ENCODE measurements around the gene CALML6.

Gene CALML6, protein sequence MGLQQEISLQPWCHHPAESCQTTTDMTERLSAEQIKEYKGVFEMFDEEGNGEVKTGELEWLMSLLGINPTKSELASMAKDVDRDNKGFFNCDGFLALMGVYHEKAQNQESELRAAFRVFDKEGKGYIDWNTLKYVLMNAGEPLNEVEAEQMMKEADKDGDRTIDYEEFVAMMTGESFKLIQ

DNA sequence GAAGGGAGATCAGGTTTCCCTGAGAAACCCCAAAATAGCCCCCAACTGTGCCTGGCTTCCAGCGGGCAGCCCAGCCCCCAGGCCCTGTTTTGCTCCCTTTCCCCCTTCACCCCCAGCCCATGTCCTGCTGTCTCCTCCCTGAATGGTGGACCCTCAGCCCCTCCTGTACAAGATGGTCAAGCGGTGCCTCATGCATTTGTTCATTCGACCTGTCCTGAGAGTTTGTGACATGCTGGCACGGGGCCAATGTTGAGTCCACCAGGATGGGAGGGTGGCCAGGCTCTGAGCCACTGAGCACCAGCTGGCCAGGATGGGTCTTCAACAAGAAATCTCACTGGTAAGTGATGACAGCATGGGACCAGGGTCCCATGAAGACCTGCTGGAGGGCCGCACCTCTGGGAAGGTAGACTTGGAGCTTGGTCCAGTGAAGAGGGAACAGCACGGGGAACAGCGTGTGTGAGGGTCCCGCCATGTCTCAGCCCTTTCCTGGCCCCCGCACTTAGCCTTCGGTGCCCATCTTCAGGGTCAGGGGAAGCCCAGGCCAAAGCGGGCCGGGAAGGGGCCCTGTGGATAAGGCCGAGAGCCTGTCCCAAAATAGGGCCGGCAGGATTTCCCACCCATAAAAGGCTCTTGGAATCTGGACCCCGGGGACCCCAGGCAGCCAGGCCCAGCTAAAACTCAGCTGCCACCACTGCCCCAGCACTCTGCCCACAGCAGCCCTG, at the start of gene CALML6:
Gene CALML6 (plus strand): TSS at position 290 of the 722 bp plus-strand sequence. CDS start 21 bp downstream, at position 311.
- DNase-seq (ENCODE audit: low read depth in 2 of 2) = no peak
- no peak within 1 kb of the TSS for H3K4me3 ChIP-seq (replicated peaks in 1 of 2; ENCODE audit: low read depth in 2 of 2, low read length in 2 of 2)
- TF ChIP-seq, protein P1, sequence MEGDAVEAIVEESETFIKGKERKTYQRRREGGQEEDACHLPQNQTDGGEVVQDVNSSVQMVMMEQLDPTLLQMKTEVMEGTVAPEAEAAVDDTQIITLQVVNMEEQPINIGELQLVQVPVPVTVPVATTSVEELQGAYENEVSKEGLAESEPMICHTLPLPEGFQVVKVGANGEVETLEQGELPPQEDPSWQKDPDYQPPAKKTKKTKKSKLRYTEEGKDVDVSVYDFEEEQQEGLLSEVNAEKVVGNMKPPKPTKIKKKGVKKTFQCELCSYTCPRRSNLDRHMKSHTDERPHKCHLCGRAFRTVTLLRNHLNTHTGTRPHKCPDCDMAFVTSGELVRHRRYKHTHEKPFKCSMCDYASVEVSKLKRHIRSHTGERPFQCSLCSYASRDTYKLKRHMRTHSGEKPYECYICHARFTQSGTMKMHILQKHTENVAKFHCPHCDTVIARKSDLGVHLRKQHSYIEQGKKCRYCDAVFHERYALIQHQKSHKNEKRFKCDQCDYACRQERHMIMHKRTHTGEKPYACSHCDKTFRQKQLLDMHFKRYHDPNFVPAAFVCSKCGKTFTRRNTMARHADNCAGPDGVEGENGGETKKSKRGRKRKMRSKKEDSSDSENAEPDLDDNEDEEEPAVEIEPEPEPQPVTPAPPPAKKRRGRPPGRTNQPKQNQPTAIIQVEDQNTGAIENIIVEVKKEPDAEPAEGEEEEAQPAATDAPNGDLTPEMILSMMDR (IDR thresholded peaks at IDR 0.05; ENCODE audit: low read depth, low read length) = no peak

DNA sequence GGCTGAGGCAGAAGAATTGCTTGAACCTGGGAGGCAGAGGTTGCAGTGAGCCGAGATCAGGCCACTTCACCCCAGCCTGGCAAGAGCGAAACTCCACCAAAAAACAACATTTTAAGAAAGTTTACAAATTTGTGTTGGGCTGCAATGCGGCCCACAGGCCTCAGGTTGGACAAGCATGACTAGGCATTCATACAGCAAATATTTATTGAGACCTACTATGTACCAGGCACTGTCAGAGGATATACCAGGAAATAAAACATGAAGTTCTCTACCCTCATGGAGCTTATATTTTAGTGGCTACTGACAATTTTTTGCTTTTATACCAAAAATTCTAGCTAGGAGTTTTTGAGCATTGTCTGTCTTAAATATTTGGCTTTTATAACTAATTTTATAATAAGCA, 47.9 kb upstream of the CALML6 start:
- DNase-seq (ENCODE audit: low read depth in 2 of 2) = no peak
- TF ChIP-seq, protein P1 (IDR thresholded peaks at IDR 0.05; ENCODE audit: low read depth, low read length) = no peak

DNA sequence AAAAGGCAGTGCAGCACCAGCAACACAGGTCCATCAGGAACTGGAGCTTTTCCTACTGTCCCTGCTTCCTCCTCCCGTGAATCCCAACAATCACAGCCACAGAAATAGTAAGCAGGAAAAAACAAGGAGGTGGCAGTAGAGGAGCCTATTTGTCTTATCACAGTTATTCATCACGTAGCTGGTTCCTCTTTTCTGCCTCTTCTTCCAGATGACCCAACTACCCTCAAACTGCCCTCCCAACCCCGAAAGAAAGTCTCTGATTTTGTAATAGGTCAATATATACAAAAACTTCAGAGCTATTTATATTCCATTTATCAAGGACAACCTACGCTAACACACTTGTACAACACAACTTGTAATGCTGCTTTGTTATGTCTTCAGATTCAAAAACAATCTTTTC, 45.6 kb upstream of the CALML6 start:
- TF ChIP-seq, protein P1 (IDR thresholded peaks at IDR 0.05; ENCODE audit: low read depth, low read length) = no peak
- no peak overlapping the region for H3K4me3 ChIP-seq (replicated peaks in 1 of 2; ENCODE audit: low read depth in 2 of 2, low read length in 2 of 2)
- DNase-seq (ENCODE audit: low read depth in 2 of 2) = no peak

More for the DNA sequence above, 47.9 kb upstream of the CALML6 start:
- H3K4me3 ChIP-seq (replicated peaks in 1 of 2; ENCODE audit: low read depth in 2 of 2, low read length in 2 of 2) = no peak overlapping the region

DNA sequence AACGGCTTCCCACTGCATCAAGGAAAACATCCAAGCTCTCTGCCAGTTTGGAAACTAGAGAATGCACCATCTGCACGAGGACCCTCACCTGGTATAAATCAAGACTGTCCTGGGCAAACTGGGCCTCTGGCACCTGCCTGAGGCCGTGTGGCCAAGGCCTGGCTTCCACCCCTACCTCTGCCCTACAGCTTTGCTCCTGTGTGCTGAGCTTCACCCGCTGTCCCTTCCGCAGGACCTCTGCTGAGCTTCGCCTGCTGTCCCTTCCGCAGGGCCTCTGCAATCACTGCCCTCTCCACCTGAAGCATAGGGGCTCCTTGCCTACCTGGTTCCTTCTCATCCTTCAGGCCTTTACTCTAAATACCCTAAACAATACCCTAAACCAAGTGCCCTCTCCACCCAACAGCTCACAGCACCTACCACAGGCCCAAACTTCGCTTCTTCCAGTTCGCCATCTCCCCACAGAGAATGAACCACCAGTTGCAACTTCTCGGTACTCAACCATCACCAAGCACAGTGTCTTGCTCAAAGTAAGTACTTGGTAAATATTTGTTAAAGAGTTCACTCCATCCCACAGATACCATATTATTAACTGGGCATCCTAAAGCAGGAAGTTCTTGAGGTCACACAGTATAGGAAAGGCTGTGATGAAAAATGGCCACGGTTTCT, 42.6 kb upstream of the CALML6 start:
- no peak for DNase-seq (ENCODE audit: low read depth in 2 of 2)
- TF ChIP-seq, protein P1 (IDR thresholded peaks at IDR 0.05; ENCODE audit: low read depth, low read length) = no peak
- H3K4me3 ChIP-seq (replicated peaks in 1 of 2; ENCODE audit: low read depth in 2 of 2, low read length in 2 of 2) = no peak overlapping the region

DNA sequence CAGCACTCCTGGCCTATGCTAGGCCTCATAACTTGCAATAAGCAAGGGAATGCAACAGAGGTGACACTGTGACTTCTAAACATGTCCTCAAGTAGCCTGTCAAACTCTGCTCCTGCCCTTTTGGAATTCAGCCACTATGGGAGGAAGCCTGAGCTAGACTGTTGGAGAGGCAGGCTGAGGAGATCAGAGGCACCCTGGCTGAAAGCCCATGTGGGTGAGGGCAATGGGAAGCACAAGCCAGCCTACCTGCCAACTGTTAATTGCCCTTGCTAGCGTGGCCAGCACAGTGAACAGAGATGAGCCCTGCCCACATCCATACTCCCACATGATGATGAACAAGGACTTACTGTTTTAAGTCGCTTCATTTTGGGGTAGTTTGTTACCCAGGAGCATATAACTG, 41.9 kb upstream of the CALML6 start:
- TF ChIP-seq, protein P1 (IDR thresholded peaks at IDR 0.05; ENCODE audit: low read depth, low read length) = no peak
- DNase-seq (ENCODE audit: low read depth in 2 of 2) = no peak
- no peak overlapping the region for H3K4me3 ChIP-seq (replicated peaks in 1 of 2; ENCODE audit: low read depth in 2 of 2, low read length in 2 of 2)

DNA sequence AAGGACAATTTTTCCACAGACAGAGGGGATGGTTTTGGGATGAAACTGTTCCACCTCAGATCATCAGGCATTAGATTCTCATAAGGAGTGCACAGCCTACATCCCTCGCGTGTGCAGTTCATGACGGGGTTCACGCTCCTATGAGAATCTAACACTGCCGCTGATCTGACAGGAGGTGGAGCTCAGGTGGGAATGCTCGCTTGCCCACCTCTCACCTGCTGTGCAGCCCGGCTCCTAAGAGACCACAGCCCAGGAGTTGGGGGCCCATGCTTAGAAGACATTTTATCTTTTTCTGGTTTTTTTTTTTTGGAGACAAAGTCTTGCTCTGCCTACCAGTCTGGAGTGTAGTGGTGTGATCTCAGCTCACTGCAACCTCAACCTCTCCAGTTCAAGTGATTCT, 40.2 kb upstream of the CALML6 start:
- TF ChIP-seq, protein P1 (IDR thresholded peaks at IDR 0.05; ENCODE audit: low read depth, low read length) = no peak
- DNase-seq (ENCODE audit: low read depth in 2 of 2) = no peak
- no peak overlapping the region for H3K4me3 ChIP-seq (replicated peaks in 1 of 2; ENCODE audit: low read depth in 2 of 2, low read length in 2 of 2)
